Endothelial cell (in vitro differentiated cells): ENCODE data around the gene GOLGA6L10. TPM values are rescaled to one million over a fixed set of nuclear protein-coding genes. Genes with fewer than 3 reads are reported as not detected.
A peak's percentile ranks its signal among the peaks of the same experiment; 100 is the strongest.
"Not testable (repeated sequence)": the region's sequence is repeated elsewhere in the genome, so short reads cannot be mapped to it uniquely, and the experiment has no call there.

Source experiments
- DNase-seq: peaks from one replicate; pipeline ENCODE4 v3.0.0; 2021; ENCODE audit warnings: low spot score
- H3K27ac Mint-ChIP-seq: one replicate; pipeline ENCODE4 v1.8.0; 2021; ENCODE audit warnings: mixed read lengths, inconsistent platforms; ENCODE audit not compliant: unreplicated experiment
- H3K27me3 Mint-ChIP-seq: one replicate; pipeline ENCODE4 v1.8.0; 2021; ENCODE audit warnings: mild to moderate bottlenecking, moderate library complexity, mixed read lengths, inconsistent platforms; ENCODE audit not compliant: unreplicated experiment
- H3K36me3 Mint-ChIP-seq: one replicate; pipeline ENCODE4 v1.8.0; 2021; ENCODE audit warnings: mild to moderate bottlenecking, low read depth, mixed read lengths, inconsistent platforms; ENCODE audit not compliant: unreplicated experiment
- H3K4me1 Mint-ChIP-seq: one replicate; pipeline ENCODE4 v1.8.0; 2021; ENCODE audit warnings: mild to moderate bottlenecking, mixed read lengths, inconsistent platforms; ENCODE audit not compliant: unreplicated experiment
- H3K4me3 Mint-ChIP-seq: one replicate; pipeline ENCODE4 v1.8.0; 2021; ENCODE audit warnings: mild to moderate bottlenecking, mixed read lengths, inconsistent platforms; ENCODE audit not compliant: unreplicated experiment
- H3K9me3 Mint-ChIP-seq: one replicate; pipeline ENCODE4 v1.8.0; 2021; ENCODE audit warnings: mixed read lengths, inconsistent platforms; ENCODE audit not compliant: unreplicated experiment
- CTCF ChIP-seq: fragments of 200-600 bp; sonication (generic); IDR thresholded peaks from one replicate; pipeline ENCODE4 v1.5.0; 2021; ENCODE audit warnings: antibody characterized with exemption; ENCODE audit not compliant: unreplicated experiment
- total RNA-seq: library from RNA; stranded (reverse); fragmentation: NEBNext Ultra II Directional; extraction: Animal tissue kit (Norgen Biotek cat#: 25700); gene quantifications from one replicate; pipeline ENCODE4 v1.2.1, GENCODE V29; 2021; ENCODE audit not compliant: unreplicated experiment

Gene GOLGA6L10
- total RNA-seq, 1 donor from 2014 or later, result 0.28 TPM

GRCh38 chr15:82379552-82379951, 30.3 kb upstream of the GOLGA6L10 start:
- not testable (repeated sequence) for H3K4me3 Mint-ChIP-seq, H3K36me3 Mint-ChIP-seq, H3K9me3 Mint-ChIP-seq, DNase-seq, H3K27me3 Mint-ChIP-seq, H3K27ac Mint-ChIP-seq
- peaks cover 15% of the 10 kb centered on the region for H3K4me1 Mint-ChIP-seq
- TF ChIP-seq CTCF, result peak; percentile 9

- DNase-seq, H3K27me3 Mint-ChIP-seq, H3K9me3 Mint-ChIP-seq, H3K4me3 Mint-ChIP-seq, H3K27ac Mint-ChIP-seq, H3K36me3 Mint-ChIP-seq: not testable (repeated sequence)
- peaks cover 11% of the 10 kb centered on the region for H3K4me1 Mint-ChIP-seq
These were observed 24.4 kb upstream of the GOLGA6L10 start for GRCh38 chr15:82373661-82374060.

- H3K27ac Mint-ChIP-seq, result no peak overlapping the region
- no peaks in the 10 kb centered on the region for H3K9me3 Mint-ChIP-seq
- no peak for TF ChIP-seq CTCF
- no peaks in the 10 kb centered on the region for H3K36me3 Mint-ChIP-seq
- DNase-seq, result no peak
- no peaks in the 10 kb centered on the region for H3K27me3 Mint-ChIP-seq
- peaks cover 11% of the 10 kb centered on the region for H3K4me1 Mint-ChIP-seq
- no peak overlapping the region for H3K4me3 Mint-ChIP-seq
These were observed 22.4 kb upstream of the GOLGA6L10 start for GRCh38 chr15:82371656-82372055.

GRCh38 chr15:82367790-82368189, 18.5 kb upstream of the GOLGA6L10 start:
- not testable (repeated sequence) for H3K36me3 Mint-ChIP-seq, H3K9me3 Mint-ChIP-seq, H3K4me3 Mint-ChIP-seq

GRCh38 chr15:82365692-82366323, 16.5 kb upstream of the GOLGA6L10 start:
- not testable (repeated sequence) for H3K27ac Mint-ChIP-seq, H3K36me3 Mint-ChIP-seq, H3K4me1 Mint-ChIP-seq, H3K27me3 Mint-ChIP-seq, H3K4me3 Mint-ChIP-seq, H3K9me3 Mint-ChIP-seq
- peak; percentile 17 for DNase-seq

More at GRCh38 chr15:82367790-82368189, 18.5 kb upstream of the GOLGA6L10 start:
- H3K27me3 Mint-ChIP-seq, H3K4me1 Mint-ChIP-seq, H3K27ac Mint-ChIP-seq, DNase-seq: not testable (repeated sequence)

GRCh38 chr15:82364548-82364947, 15.3 kb upstream of the GOLGA6L10 start:
- not testable (repeated sequence) for DNase-seq, H3K36me3 Mint-ChIP-seq, H3K9me3 Mint-ChIP-seq, H3K27me3 Mint-ChIP-seq, H3K4me1 Mint-ChIP-seq, H3K27ac Mint-ChIP-seq, H3K4me3 Mint-ChIP-seq

- H3K4me1 Mint-ChIP-seq, H3K36me3 Mint-ChIP-seq, DNase-seq, H3K9me3 Mint-ChIP-seq, H3K27ac Mint-ChIP-seq, H3K4me3 Mint-ChIP-seq, H3K27me3 Mint-ChIP-seq: not testable (repeated sequence)
These were observed 13.5 kb upstream of the GOLGA6L10 start for GRCh38 chr15:82362790-82363189.

- not testable (repeated sequence) for H3K27me3 Mint-ChIP-seq, H3K27ac Mint-ChIP-seq, H3K4me1 Mint-ChIP-seq, H3K9me3 Mint-ChIP-seq, H3K36me3 Mint-ChIP-seq, H3K4me3 Mint-ChIP-seq, DNase-seq
These were observed 11.3 kb upstream of the GOLGA6L10 start for GRCh38 chr15:82360618-82361017.

- not testable (repeated sequence) for H3K9me3 Mint-ChIP-seq, H3K27ac Mint-ChIP-seq, H3K4me3 Mint-ChIP-seq, H3K4me1 Mint-ChIP-seq, H3K27me3 Mint-ChIP-seq, H3K36me3 Mint-ChIP-seq, DNase-seq
These were observed 5.8 kb upstream of the GOLGA6L10 start for GRCh38 chr15:82355055-82355454.

- not testable (repeated sequence) for H3K27me3 Mint-ChIP-seq, H3K4me3 Mint-ChIP-seq, DNase-seq, H3K9me3 Mint-ChIP-seq, H3K36me3 Mint-ChIP-seq, H3K27ac Mint-ChIP-seq, H3K4me1 Mint-ChIP-seq
These were observed 5.3 kb upstream of the GOLGA6L10 start for GRCh38 chr15:82354546-82354945.

- not testable (repeated sequence) for H3K36me3 Mint-ChIP-seq, H3K4me3 Mint-ChIP-seq, H3K27ac Mint-ChIP-seq, H3K9me3 Mint-ChIP-seq, DNase-seq, H3K4me1 Mint-ChIP-seq, H3K27me3 Mint-ChIP-seq
These were observed 1.6 kb downstream of the GOLGA6L10 start for GRCh38 chr15:82347645-82348044.
